ENCODE data around the gene TMEM44. TPM values are rescaled to one million over a fixed set of nuclear protein-coding genes. Genes with fewer than 3 reads are reported as not detected.

TMEM44 gene
- total RNA-seq, 1 donor from 2014 or later = 9.4 TPM

DNA sequence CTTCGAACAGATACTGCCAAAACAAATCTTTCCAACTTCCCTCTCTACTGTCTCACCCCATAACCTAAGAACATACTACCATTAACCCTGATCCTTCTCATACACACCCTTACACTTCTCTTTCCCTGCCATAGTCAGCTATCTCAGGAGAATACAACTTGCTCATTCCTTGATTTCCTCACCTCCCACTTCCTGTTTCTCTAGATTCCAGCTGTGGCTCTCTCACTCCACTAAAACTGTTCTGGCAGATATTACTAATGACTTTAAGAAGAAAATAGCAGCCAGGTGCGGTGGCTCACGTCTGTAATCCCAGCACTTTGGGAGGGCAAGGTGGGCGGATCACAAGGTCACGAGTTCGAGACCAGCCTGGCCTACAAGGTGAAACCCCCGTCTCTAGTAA lies 34.1 kb upstream of the TMEM44 start:
- Mint-ChIP-seq H3K9me3 (no peaks in the 10 kb centered on the region), H3K4me1 (ENCODE audit: low read depth) (peaks cover 21% of the 10 kb centered on the region), H3K27ac (no peak overlapping the region), H3K4me3 (ENCODE audit: low read depth) (no peak overlapping the region), H3K27me3 (ENCODE audit: low read depth) (no peaks in the 10 kb centered on the region), H3K36me3 (ENCODE audit: low read depth) (peaks cover 71% of the 10 kb centered on the region)
- intact Hi-C loops (cut with micrococcal nuclease) = no loop called here
- DNase-seq (ENCODE audit: low spot score) = no peak

DNA sequence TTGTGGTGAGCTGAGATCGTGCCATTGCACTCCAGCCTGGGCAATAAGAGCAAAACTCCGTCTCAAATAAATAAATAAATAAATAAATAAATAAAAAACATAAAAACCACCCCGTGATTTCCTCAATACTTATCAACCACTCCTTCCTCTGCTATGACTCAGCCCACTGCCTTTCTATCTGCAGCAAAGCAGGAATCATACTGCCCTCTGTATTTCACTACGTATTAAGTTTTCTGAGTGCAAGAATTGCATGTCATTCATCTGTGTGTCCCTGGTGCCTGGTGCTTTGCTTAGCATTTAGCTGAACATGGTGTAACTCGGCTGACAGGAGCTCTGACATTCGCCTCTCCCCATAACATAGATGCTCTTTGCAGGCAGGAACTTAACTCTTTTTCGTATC lies 31.6 kb upstream of the TMEM44 start:
- H3K36me3 Mint-ChIP-seq (ENCODE audit: low read depth) = peaks cover 74% of the 10 kb centered on the region
- H3K4me3 Mint-ChIP-seq (ENCODE audit: low read depth) = no peak overlapping the region
- no peaks in the 10 kb centered on the region for H3K9me3 Mint-ChIP-seq
- no peaks in the 10 kb centered on the region for H3K27me3 Mint-ChIP-seq (ENCODE audit: low read depth)
- H3K27ac Mint-ChIP-seq = no peak overlapping the region
- H3K4me1 Mint-ChIP-seq (ENCODE audit: low read depth) = peaks cover 33% of the 10 kb centered on the region
- DNase-seq (ENCODE audit: low spot score) = no peak
- intact Hi-C loops (cut with micrococcal nuclease) = no loop called here

DNA sequence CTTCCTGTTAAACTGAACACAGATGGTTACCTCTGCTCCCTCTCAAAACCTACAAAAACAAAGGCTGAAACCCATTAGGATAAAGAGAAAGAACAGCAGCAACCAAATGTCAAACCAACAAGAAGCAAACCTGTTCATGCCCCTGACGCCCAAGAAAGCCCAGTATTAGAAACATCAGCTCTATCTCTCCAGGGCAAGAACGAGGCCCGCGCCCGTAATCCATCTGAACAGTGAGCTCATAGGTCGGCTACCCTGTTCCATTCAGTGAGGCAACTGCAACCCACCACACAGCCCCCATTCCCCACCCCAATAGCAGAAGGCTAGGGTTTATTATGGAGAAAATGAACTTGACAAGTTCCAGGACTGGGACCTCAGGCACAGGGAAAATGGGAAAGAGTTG lies 28.7 kb upstream of the TMEM44 start:
- Mint-ChIP-seq H3K27ac (no peak overlapping the region), H3K36me3 (ENCODE audit: low read depth) (peaks cover 70% of the 10 kb centered on the region), H3K4me3 (ENCODE audit: low read depth) (no peak overlapping the region), H3K4me1 (ENCODE audit: low read depth) (peaks cover 40% of the 10 kb centered on the region), H3K9me3 (no peaks in the 10 kb centered on the region), H3K27me3 (ENCODE audit: low read depth) (no peaks in the 10 kb centered on the region)
- DNase-seq (ENCODE audit: low spot score) = no peak
- intact Hi-C loops (cut with micrococcal nuclease) = no loop called here

DNA sequence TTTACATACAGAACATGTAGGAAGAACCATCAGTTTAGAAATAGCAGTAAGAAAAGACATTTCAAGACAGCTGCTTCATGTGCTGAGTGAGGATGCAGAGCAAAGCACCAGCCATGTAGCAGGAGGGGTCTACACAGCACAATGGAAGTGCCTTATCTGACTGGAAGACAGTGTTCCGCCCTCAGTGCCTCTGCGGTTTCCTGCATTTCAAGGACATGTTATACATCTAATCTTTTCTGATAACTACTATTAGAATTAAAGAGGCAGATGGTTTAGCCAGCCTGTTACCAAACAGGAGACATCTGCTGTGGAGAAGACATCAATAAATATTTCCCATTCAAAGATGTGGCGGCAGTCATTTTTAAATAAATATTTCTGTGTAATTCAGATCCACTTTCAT lies 28.2 kb upstream of the TMEM44 start:
- intact Hi-C loops (cut with micrococcal nuclease) = no loop called here
- H3K27ac Mint-ChIP-seq = peak overlapping the region; percentile 43
- no peak overlapping the region for H3K4me3 Mint-ChIP-seq (ENCODE audit: low read depth)
- H3K9me3 Mint-ChIP-seq = no peaks in the 10 kb centered on the region
- peaks cover 40% of the 10 kb centered on the region for H3K4me1 Mint-ChIP-seq (ENCODE audit: low read depth)
- H3K36me3 Mint-ChIP-seq (ENCODE audit: low read depth) = peaks cover 70% of the 10 kb centered on the region
- DNase-seq (ENCODE audit: low spot score) = no peak
- no peaks in the 10 kb centered on the region for H3K27me3 Mint-ChIP-seq (ENCODE audit: low read depth)

DNA sequence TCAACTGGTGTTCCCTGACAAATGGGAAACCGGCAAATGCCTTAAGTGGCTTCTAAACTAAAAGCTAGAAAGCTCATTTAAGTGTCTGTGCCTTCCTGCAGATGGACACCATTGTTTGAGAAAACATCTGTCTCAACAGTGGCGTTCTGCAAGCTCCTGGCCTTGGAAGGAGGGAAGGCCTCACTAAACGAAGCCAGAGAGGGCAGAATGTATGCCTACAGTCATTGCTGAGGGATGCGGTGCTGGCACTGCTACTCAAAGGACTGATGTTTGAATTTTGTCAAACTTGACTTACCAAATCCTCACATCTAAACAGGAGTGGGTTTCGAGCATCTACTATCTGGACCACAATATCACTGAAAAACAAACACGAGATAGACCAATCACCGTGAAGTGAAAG lies 26.6 kb upstream of the TMEM44 start:
- no peak overlapping the region for H3K27ac Mint-ChIP-seq

DNA sequence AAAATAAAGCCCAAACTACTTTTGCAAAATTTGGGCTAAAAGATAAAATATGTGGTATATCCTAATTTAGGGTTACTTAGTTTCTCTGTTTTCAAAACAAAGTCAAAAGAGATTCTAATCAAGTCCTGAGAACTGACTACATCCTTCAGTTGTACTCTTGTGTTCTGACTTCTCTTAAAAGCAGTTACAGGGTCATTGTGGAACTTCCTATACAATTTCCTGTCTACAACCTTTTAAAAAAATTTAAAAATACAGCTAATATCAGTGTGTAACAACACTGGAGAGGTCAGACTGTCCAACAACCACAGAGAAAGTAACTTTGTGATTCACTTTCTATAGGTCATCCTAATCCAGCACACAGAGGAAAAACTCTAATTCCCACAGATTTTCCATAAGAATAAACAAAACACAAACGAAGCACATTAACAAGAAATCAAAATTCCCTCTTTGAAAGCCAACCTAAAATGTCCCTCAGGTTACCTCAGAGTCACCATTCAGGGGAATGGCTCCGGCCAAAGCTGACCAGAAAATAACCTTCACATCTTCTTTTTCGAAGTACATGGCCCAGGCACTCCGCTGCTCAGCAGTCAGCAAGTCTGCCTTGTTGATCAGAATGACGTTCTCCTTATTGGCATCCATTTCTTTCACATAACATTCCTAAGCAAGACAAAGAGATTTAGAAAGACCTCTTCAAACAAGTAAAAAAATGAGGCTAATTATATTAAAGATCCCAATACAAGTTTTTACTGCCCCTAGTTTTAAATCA lies 25.4 kb upstream of the TMEM44 start:
- no peak for DNase-seq (ENCODE audit: low spot score)
- H3K9me3 Mint-ChIP-seq = no peaks in the 10 kb centered on the region
- H3K36me3 Mint-ChIP-seq (ENCODE audit: low read depth) = peaks cover 71% of the 10 kb centered on the region
- peak overlapping the region; percentile 55 for H3K27ac Mint-ChIP-seq
- intact Hi-C loops (cut with micrococcal nuclease) = no loop called here
- H3K4me1 Mint-ChIP-seq (ENCODE audit: low read depth) = peaks cover 50% of the 10 kb centered on the region
- no peak overlapping the region for H3K4me3 Mint-ChIP-seq (ENCODE audit: low read depth)
- H3K27me3 Mint-ChIP-seq (ENCODE audit: low read depth) = no peaks in the 10 kb centered on the region

More for the DNA sequence above, 26.6 kb upstream of the TMEM44 start:
- intact Hi-C loops (cut with micrococcal nuclease) = no loop called here
- Mint-ChIP-seq H3K36me3 (ENCODE audit: low read depth) (peaks cover 70% of the 10 kb centered on the region), H3K9me3 (no peaks in the 10 kb centered on the region), H3K4me1 (ENCODE audit: low read depth) (peaks cover 41% of the 10 kb centered on the region), H3K27me3 (ENCODE audit: low read depth) (no peaks in the 10 kb centered on the region), H3K4me3 (ENCODE audit: low read depth) (no peak overlapping the region)
- no peak for DNase-seq (ENCODE audit: low spot score)

DNA sequence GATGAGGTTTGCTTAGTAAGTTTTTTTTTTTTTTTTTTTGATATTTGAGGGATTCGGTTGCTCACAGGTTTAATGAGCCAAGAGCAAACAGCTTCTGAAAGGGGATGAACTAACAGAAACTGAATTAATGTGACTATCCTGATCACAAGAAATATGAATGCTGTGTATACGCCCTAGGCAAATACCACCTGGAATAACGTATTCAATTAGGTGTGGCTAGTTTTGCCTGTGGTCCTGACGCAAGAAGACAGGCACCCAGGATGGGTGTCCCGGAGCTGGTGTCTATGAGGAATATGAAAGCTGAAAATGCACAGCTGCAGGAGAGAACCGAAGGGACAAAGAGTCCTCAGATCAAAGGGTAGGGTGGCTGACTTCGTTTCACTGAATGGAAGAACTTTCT lies 24.2 kb upstream of the TMEM44 start:
- intact Hi-C loops (cut with micrococcal nuclease) = no loop called here
- H3K27me3 Mint-ChIP-seq (ENCODE audit: low read depth) = no peaks in the 10 kb centered on the region
- no peak overlapping the region for H3K4me3 Mint-ChIP-seq (ENCODE audit: low read depth)

DNA sequence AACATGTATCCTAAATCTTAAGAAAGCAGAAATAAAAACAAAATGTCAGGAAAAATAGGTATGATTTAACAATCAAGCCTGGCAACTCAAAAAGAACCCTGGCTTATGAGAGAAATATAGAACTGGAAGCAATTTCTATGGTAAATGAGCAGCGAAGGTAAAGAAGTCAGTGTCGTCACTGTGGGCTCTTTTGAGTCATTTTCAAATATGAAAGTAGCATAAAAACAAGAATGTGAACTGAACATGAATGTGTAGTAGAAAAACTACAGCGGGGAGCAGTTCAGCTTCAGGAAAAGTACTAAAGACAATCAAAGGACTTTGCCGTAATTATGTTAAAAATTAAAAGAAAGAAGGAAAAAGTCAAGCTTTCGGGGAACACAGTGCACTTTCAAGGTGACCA lies 21.2 kb upstream of the TMEM44 start:
- Mint-ChIP-seq H3K4me1 (ENCODE audit: low read depth) (peaks cover 35% of the 10 kb centered on the region), H3K36me3 (ENCODE audit: low read depth) (peaks cover 88% of the 10 kb centered on the region), H3K27me3 (ENCODE audit: low read depth) (no peaks in the 10 kb centered on the region), H3K4me3 (ENCODE audit: low read depth) (peak overlapping the region; percentile 67), H3K27ac (peak overlapping the region; percentile 97), H3K9me3 (no peaks in the 10 kb centered on the region)
- intact Hi-C loops (cut with micrococcal nuclease) = loop anchor here (1.0 kb wide), 1 partner anchor 21 kb away; no protein-coding TSS in a partner anchor
- no peak for DNase-seq (ENCODE audit: low spot score)

More for the DNA sequence above, 24.2 kb upstream of the TMEM44 start:
- Mint-ChIP-seq H3K4me1 (ENCODE audit: low read depth) (peaks cover 53% of the 10 kb centered on the region), H3K27ac (peak overlapping the region; percentile 69), H3K9me3 (no peaks in the 10 kb centered on the region), H3K36me3 (ENCODE audit: low read depth) (peaks cover 78% of the 10 kb centered on the region)
- no peak for DNase-seq (ENCODE audit: low spot score)

DNA sequence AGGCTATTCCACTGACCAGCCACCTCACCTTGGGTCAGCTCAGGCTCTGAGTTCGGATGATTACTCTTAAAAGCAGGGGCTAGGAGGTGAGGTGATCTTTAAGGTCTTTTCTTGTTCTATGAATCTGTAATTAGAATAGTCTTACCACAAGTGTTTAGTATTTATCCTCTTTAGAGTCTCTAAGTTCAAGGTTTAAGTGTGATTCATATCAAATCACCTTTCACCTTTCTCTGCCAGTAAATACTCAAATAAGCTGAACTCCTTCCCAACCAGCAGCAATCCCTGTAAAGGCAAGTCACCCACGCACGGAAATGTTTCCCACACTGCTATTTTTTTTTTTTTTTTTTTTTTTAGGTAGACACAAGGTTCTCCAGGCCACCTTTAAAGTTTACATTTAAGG lies 14.5 kb upstream of the TMEM44 start:
- Mint-ChIP-seq H3K4me3 (ENCODE audit: low read depth) (no peak overlapping the region), H3K36me3 (ENCODE audit: low read depth) (peaks cover 79% of the 10 kb centered on the region), H3K4me1 (ENCODE audit: low read depth) (peaks cover 1% of the 10 kb centered on the region), H3K9me3 (no peaks in the 10 kb centered on the region), H3K27ac (no peak overlapping the region), H3K27me3 (ENCODE audit: low read depth) (no peaks in the 10 kb centered on the region)
- DNase-seq (ENCODE audit: low spot score) = no peak
- intact Hi-C loops (cut with micrococcal nuclease) = no loop called here

DNA sequence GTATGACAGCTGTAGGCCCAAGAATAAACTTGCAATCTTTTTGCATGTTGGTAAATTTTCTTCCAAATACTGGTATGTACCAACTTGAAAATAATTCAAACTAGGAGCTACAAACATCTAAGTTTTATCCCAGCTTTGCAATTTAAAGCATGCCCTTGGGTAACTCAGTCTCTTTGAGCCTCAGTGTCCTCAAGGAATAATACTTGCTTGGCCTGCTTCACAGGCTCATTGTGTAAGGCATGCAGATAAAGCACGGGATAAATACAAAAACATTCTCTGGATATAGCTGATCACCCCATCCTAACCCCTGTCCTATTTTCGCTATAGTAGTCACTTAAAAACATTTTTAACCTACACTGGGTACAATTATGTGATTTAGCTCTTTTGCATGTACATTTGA lies 9.6 kb upstream of the TMEM44 start:
- H3K36me3 Mint-ChIP-seq (ENCODE audit: low read depth) = peaks cover 64% of the 10 kb centered on the region
- no peaks in the 10 kb centered on the region for H3K27me3 Mint-ChIP-seq (ENCODE audit: low read depth)
- H3K4me3 Mint-ChIP-seq (ENCODE audit: low read depth) = no peak overlapping the region
- no peak overlapping the region for H3K27ac Mint-ChIP-seq
- DNase-seq (ENCODE audit: low spot score) = no peak
- H3K9me3 Mint-ChIP-seq = no peaks in the 10 kb centered on the region
- peaks cover 4% of the 10 kb centered on the region for H3K4me1 Mint-ChIP-seq (ENCODE audit: low read depth)
- intact Hi-C loops (cut with micrococcal nuclease) = no loop called here

DNA sequence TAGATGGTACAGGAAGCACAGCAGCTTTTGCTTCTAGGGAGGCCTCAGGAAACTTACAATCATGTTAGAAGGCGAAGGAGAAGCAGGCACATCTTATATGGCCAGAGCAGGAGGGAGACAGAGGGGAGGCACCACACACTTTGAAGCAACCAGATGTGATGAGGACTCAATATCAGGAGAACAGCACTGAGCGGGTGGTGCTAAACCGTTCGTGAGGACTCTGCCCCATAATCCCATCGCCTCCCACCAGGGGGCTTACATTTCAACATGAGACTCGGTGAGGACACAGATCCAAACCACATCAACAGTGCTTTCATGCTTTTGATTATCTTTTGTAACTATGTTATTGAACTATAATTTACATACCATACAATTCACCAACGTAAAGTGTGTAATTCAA lies 7.6 kb upstream of the TMEM44 start:
- intact Hi-C loops (cut with micrococcal nuclease) = no loop called here
- no peak for DNase-seq (ENCODE audit: low spot score)
- no peak overlapping the region for H3K4me3 Mint-ChIP-seq (ENCODE audit: low read depth)
- peaks cover 54% of the 10 kb centered on the region for H3K36me3 Mint-ChIP-seq (ENCODE audit: low read depth)
- H3K27ac Mint-ChIP-seq = no peak overlapping the region
- no peaks in the 10 kb centered on the region for H3K27me3 Mint-ChIP-seq (ENCODE audit: low read depth)
- peaks cover 4% of the 10 kb centered on the region for H3K4me1 Mint-ChIP-seq (ENCODE audit: low read depth)
- H3K9me3 Mint-ChIP-seq = no peaks in the 10 kb centered on the region

DNA sequence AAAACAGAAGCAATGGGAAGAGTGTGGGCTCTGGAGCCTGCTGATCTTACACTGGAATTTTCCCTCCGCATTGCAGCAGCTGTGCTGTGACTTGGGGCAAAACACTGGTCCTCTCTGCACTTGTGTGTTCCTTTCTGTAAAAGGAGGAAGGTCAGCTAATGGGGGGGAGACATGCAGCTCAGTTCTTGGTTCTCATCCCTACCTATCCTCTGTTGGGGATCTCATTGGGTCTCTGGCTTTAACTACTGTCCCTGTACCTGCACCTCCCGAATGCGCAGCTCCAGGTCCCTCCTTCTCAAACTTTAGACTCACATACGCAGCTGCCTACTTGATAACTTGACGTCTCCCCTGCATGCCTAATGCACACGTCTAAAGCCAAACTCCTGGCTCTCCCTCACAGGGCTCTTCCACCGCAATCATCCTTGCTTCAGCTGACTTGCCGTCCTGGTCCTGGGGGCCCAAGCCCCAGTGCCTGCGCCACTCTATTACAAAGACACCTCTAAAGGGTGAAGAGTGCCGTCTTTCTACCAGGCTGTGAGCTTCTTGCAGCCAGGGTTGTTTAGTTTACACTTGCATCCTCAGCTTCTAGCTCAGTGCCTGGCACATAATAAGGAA lies 5.9 kb upstream of the TMEM44 start:
- no peak overlapping the region for H3K4me3 Mint-ChIP-seq (ENCODE audit: low read depth)
- H3K27ac Mint-ChIP-seq = no peak overlapping the region
- intact Hi-C loops (cut with micrococcal nuclease) = no loop called here
- peaks cover 4% of the 10 kb centered on the region for H3K4me1 Mint-ChIP-seq (ENCODE audit: low read depth)
- H3K9me3 Mint-ChIP-seq = no peaks in the 10 kb centered on the region
- H3K27me3 Mint-ChIP-seq (ENCODE audit: low read depth) = no peaks in the 10 kb centered on the region
- DNase-seq (ENCODE audit: low spot score) = no peak
- H3K36me3 Mint-ChIP-seq (ENCODE audit: low read depth) = peaks cover 38% of the 10 kb centered on the region

DNA sequence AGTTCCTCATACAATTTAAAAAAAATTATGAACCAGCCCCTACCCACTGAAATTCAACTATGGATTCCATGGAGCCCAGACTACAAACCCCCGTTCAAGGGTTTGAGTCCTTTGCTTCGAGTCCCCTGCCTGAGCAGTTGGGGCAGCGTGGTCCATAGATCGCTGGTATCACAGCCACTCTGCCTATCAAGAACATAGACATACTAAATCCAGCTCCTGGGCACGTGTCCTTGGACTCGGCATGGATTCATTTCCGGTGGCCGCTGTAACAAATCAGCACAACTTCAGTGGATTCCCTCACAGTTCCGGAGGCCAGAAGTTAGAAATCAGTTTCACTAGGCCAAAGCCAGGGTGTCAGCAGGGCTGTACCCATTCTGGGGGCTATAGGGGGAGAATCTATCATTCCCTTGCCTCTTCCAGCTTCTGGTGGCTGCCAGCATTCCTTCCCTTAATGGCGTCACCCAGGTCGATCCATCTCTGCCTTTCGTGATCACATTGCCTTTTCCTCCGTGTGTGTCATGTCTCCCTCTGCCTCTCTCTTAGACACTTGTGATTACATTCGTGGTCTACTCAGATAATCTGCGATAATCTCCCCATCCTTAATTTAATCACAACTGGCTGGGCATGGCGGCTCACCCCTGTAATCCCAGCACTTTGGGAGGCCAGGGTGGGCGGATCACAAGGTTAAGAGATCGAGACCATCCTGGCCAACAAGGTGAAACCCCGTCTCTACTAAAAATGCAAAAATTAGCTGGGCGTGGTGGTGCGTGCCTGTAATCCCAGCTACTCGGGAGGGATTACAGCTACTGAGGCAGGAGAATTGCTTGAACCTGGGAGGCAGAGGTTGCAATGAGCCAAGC lies 4.6 kb upstream of the TMEM44 start:
- peaks cover 4% of the 10 kb centered on the region for H3K4me1 Mint-ChIP-seq (ENCODE audit: low read depth)
- H3K27me3 Mint-ChIP-seq (ENCODE audit: low read depth) = no peaks in the 10 kb centered on the region
- no peak overlapping the region for H3K4me3 Mint-ChIP-seq (ENCODE audit: low read depth)
- H3K9me3 Mint-ChIP-seq = no peaks in the 10 kb centered on the region
- no peak overlapping the region for H3K27ac Mint-ChIP-seq
- no peak for DNase-seq (ENCODE audit: low spot score)
- peaks cover 27% of the 10 kb centered on the region for H3K36me3 Mint-ChIP-seq (ENCODE audit: low read depth)
- intact Hi-C loops (cut with micrococcal nuclease) = no loop called here

Data from activated T-helper 2 cell treated with anti-CD3 and anti-CD28 coated beads, Interferon-gamma antibody, Interleukin-2, Interleukin-4, amounts not matched to agents 10 μg/mL and 5 μg/mL and 100 μg/mL, durations not matched to agents 14 hours and 24 hours and 36 hours (primary cell).